ENCODE results near the gene ZNF329.

ZNF329 gene

DNA sequence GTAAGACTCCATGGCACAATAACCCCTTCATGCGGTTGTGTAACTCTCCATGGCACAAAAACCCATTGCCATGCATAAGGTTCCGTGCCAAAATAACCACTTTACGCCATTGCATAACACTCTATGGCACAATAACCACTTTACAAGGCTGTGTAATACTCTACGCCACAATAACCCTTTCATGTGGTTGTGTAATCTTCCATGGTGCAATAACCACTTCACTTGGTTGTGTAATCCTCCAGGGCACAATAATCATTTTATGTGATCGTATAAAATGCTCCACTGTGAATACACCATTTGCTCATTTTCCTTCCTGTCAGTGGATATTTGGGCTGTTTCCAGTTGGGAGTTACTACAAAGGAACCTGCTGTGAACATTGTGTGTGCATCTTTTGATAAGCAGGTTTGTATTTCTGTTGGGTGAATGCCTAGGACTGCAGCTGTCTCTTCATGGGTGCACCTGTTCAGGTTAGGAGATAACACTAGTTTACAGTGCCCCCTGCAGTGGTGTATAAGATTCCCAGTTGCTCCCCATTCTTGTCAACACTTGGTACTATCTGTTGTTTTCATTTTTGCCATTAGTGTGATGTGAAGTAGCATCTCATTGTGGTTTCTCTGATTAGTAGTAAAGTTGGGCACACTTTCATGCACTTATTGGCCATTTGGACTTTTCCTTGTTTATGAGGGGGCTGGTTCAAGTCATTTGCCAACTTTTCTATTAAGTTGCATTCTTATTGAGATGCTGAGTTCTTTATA lies 31.4 kb downstream of the ZNF329 start:
- no peak for DNase-seq

DNA sequence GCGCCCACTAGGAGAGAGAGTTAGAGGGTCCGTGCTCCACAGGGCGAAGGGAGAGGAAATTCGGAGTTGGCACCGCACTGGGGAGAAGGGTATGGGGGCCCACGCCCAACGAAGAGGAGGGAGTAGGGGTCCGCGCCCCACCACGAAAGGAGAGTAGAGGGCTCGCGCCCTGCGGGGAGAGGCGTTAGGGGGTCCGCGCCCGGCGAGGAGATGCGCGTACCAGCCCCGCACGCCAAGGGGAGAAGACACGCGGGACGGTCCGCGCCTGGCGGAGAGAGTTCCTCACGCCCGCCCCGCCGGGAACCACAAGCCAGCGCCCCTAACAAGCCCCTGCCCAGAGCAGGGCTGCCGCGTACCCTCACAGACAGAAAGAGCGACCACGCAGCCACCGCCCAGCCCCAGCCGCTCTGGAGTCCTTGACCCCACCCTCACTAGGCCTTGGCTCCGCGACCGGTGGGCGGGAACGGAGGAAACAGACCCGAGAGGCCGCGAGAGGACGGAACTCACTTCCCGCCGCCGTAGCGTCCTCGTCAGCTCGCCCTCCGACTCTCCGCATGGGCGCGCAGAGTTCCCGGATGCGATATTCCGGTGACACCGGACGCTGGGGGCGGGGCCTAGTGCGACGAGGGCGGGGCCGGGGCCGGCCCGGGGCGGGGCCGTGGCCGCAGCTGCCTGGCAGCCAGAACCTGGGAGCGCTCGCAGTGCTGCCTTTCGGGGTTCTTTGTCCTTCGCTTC lies 32.6 kb downstream of the ZNF329 start:
- no peak for DNase-seq

DNA sequence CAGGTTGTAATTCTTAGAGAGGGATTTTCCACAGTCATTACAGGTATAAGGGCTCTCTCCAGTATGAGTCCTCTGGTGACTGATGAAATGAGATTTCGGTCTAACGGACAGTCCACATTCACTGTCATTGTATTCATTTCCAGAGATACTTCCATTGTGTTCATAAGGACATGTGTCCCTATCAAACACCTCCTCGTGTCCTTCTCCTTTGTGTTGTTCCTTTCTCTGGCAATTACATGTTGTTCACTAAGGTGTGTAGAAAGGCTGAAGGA lies 42.1 kb downstream of the ZNF329 start:
- DNase-seq, result no peak

DNA sequence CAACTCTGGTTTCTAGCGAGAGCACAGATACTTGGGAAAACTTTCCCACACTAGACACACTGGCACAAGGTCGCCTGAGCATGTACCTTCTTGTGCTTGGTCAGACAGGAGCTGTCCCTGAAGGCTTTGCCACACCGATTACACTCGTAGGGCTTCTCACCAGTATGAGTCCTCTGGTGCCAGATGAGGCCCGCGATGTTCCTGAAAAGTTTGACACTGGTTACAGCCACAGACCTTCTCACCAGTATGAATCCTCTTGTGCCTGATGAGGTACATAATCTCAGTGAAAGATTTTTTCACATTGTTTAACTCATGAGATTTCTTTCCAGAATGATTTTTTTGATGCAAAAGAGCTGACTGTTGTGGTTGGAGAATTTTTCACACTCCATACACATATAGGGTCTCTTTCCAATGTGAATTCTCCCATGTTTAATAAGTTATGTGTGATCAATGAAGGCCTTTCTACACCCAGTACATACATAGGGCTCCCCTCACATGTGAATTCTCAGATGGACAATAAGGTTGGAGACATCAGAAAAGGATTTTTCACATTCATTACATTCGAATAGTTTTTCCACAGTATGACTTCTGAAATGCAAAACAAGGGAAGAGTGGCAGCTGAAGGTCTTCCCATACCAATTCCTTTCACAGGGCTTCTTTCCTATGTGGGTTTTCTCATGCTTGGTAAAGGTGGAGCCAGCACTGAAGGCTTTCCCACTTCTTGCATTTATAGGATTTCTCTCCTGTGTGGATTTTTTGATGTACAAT lies 42.6 kb downstream of the ZNF329 start:
- DNase-seq, result no peak

DNA sequence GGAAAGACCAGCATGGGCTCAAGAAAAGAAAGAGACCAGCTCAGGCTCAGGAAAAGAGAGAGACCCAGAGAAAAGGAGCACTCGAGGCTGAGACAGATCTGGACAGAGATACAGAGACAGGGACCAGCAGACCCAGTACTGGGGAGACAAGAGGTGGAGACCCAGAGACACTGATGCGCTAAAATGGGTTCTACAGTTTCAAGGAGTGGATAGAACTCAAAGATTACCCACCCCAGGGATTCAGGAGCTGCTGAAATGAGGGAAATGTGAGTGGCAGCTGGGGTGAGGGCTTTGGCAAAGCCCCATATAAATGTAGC lies 51.9 kb downstream of the ZNF329 start:
- no peak for DNase-seq

DNA sequence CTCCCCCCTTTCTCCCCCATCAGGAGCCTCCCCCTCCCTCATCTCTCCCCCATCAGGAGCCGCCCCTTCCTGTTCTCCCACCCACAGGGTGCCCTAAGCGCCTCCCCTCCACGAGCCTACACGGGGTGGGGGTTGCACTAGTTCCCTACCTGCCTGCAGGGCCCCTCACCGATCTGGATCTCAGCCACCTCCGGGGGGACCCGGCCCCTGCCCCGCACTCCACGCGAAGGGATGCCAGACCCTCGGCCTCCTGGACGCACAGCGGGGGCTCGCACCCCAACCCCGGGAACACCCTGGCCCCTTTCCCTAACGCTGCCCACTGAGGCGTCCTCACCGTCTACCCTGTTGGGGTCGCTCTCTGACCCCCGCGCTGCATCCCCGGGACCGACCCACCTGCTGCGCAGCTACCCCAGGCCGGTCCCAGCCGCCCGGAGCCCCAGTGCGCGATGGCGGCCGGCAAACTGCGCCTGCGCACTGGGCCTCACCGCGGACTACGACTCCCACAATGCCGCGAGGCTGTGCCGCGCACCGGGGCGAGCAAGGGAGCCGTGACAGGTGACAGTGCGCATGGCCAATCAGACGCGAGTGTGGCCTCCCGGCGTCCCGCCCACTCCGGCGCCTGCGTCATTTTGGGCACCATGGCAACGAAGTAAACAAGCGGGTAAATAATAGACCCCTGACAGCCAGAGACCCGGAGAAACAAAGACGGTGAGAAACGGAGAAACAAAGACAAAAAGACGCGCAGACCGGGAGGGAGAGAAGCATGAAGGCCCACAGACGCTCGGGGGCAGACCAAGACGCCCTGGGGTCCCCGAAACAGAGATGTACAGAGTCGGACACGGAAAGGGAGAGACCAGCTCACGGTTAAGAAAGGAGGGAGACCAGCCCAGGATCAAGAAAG lies 52.6 kb downstream of the ZNF329 start, which contains the start of gene ZSCAN18:
TSS of gene ZSCAN18 (minus strand) at position 451 of the 901 bp plus-strand sequence. CDS start 7,964 bp downstream, outside the sequence.
- peak; percentile 95 for DNase-seq

DNA sequence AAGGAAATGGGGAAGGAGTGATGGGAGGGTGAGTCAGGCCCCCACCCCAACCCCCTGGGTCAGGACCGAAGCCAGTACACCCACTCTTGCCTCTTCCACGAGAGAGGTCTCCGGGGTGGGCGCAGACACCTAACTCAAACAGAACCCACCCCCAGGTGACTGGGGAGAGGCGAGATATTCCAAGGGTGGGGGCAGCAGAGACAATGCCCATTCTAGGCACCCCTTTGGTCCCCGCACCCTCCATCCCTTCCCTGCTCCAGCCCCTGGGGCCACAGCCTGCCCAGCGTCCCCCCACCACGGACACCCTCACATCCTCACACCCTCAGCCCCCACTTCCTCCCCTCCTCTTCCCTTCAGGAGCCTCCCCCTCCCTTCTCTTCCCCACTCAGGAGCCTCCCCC lies 53.2 kb downstream of the ZNF329 start:
- DNase-seq, result no peak

DNA sequence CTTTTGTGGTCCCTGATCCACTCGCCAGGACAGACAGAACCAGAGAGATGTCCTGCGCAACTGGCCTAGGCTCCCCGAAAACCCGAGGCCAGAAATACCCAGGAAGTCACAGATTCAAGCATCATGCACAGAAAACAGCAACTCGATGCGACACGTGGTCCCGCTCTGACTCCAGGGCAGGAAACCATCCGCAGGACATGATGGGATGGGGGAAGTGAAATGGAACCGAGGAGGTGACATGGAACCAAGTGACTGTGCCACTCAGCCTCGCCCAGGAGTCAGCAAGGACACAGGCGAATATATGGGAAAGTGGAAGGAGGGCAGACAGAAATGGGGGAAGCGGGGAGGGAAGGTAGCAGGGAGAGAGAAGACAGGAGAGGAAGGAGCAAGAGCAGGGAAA lies 53.7 kb downstream of the ZNF329 start:
- no peak for DNase-seq

DNA sequence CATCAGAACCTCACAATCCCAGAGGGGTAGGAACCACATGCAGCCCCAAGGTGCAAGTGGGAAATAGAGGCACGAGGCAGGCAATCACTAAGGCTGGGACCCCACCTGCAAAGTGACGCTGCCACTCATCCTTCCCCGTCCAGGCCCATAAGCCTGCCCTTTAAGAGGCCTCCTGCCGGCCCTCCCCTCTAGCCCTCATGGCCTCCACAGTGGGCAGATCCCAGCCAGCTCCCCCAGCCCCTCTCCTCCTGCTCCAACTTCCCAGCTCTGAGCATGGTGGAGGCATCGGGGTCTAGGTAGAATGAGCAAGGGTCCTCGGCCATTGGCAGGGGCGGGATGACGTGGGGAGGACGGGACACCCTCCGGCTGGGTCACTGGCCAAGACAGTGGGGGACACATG lies 55.3 kb downstream of the ZNF329 start:
- DNase-seq, result no peak

DNA sequence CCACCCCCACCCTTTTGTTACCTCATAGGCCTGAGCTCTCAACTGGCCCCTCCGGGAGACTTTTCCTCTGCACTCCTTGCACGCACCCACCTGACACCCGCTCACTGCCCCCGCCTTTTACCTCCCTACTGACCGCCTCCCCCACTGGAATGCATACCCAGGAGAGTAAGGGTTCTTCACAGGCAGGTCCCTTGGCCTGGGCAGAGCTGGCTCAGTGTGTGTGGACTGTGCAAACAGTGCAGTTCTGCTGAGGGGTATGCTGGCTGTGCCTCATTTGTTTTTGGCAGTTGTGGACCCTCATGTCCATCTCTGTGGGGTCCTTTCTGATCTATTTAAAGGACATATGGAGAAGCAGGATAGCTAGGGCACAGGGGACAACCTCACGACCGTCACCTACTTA lies 57.5 kb downstream of the ZNF329 start:
- no peak for DNase-seq

DNA sequence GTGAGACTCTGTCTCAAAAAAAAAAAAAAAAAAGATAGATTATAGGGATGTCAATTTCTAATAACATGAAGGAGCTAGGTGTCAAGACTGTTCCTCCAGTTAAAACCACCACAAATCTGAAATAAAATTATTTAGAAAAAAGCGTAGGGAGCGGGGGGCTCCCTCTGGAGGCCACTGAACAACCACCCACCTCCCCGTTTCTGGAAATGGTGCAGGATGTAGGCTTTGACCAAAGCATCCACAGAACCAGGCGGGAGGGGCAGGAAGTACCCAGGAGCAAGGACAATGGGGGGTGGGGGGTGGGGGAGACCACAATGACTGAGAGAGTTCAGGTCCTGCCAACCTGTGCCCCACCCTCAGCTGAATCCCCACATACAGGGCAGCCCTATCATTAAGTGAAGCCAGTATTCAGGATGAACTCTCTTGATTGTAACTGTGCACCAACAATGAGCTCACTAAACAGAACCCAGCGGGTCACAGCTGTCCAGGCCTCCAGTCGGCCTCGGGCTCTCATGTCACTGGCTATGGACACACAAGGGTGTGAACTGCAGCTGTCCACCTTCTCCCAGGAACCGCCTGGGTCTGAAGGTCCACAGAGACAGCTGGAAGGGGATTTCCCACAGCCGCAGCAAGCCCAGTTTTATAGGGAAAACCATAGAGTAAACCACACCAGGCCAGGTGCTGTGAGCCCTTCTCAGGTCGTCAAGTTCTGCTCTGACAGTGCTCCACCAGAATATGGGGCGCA lies 59.2 kb downstream of the ZNF329 start:
- no peak for DNase-seq

DNA sequence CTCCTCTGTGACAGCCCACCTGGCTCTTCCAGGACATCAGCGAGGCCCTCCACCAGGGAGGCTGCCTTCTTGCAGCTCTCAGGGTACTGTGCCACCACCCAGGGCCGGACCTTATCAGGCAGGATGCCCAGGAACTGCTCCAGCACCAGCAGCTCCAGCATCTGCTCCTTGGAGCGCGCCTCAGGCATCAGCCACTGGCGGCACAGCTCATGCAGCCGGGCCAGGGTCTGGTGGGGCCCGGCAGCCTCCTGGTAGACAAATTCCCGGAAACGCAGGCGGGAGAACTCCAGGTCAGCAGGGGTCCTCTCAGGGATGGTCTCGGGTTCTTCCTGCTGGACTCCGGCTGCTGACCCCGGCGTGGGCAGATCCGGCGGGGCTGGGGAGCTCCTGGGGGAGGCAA lies 60.7 kb downstream of the ZNF329 start:
- DNase-seq, result no peak

DNA sequence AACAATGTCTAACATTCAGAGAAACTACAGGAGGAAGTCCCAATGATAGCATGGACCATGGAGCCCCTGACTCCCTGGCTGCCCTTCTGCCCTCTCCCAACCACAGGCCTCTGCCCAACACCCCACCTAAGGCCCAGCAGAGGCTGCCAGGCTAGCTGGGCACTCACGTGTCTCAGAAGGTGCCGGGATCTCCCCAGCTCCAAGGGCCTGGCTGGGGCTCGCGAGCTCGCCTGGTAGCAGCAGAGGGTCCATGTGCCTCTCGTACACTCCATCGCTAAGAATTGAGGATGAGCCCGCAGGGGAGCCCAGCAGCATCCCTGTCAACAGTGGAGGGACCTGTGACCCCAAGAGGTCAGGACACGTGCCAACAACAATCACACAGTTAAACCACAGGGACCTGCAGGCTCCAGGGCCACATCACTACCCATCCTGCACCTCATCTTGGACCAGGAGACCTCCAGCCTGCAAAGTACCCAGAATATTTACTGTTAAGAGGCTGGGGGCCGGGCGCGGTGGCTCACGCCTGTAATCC lies 62.0 kb downstream of the ZNF329 start:
- DNase-seq, result no peak

DNA sequence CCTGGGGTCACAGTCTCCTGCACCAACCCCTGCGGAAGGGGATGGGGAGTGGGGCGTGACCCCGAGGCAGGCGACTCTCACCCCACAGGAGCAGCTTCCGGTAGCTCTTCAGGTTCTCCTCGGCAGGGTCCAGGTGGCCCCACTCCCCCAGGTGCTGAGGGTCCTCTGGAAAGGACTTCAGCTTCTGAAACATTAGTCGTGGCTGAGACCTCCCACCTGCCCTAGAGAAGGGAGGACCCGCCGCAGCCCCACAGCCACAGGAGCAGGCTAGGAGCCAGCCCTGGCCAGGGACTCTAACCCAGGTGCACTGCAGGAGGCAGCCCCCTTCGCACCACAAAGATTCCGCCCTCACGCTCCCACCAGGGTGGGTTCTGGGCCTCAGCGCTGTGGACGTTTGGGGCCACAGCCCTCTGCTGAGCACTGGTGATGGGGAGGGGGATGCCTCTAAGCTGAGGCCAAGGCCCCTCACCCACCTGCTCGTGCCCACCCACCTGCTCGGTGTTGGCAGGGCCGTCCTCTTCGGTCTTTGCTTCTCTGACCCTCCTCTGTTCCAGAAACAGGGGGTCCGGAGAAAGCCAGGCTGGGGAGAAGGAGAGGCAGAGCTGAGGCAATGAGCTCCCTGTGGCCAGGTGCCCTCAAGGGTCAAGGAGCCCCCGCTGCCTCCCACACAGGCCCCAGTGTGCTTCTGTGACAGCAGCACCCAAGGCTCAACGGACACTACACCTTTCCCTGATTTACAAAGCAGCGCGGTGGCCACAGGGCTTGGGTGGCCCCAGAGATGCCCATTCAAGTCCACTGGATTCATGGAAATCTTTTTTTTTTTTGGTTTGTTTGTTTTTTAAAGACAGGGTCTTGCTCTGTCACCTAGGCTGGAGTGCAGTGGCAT lies 63.5 kb downstream of the ZNF329 start:
- DNase-seq, result no peak

DNA sequence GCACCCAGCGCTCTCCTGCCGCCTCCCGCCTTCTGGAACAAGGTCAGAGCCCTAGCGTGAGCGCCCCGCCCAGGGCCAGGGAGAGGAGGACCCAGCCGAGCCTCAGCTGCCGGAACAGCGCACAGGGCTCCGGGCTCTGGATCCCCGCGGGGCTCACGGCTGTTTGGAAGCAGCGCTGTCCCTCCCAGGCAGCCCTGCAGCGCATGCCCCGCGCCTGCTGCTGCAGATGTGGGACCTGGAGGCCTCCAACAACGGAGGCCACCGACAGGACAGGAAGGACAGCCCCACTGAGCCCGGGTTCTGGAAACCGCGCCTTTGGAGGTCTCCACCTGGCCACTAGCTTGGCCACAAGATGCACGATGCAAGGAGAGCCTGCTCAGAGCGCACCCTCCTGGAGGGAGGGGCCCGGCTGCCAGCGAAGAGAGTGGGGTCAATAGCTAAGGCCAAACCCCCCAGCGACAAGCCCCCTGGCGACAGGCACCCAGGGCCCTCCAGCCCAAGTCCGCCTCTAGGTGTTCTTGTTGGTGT lies 65.2 kb downstream of the ZNF329 start:
- no peak for DNase-seq

DNA sequence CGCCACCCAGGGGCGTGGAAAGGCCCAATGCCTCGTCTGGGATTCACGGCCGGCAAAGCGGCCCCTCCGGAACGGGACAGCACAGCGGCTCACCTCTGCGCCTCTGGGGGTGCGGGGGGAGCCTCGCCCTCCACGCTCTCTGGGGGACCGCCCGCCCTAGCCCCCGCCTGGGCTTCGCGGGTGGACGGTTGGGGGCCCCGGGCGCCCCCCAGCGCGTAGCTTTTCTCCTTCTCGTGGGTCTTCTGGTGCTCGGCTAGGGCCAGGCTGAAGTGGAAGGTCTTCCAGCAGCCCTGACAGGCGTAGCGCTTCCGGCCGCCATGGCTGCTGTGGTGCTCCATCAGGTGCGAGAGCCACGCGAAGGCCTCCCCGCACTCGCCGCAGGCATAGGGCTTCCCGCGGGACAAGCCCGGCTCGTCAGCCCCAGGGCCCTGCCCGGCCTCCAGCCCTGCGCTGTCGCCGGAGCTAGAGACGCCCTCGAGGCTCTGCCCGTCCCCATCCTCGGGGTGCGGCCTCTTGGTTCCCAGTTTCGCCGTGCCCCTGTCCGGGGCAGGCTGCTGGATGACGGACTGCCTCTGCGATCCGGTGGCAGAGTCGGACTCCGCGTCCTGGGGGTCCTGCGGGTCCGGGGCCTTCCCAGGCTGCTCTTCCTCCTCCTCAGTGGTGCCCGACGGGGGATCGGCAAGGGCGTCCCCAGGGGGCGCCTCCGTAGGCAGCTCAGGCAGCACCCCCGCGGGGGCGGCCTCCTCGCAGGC lies 65.8 kb downstream of the ZNF329 start:
- no peak for DNase-seq

DNA sequence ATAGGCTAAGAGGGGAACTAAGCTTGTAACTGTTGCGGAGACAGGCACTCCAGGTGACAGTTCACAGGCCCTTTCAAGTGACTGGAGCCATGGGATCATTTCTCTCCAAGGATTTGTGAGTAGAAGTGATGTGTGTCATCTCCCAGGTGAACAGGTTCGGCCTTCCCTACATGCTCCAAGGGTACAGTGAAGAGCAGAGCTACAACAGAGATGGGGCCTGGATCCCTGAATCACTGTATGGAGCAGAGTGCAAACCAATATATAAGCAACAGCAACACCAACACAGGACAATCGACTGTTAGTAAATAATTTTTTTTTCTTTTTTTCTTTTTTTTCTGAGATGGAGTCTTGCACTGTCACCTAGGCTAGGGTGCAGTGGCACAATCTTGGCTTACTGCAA lies 67.6 kb downstream of the ZNF329 start:
- no peak for DNase-seq

DNA sequence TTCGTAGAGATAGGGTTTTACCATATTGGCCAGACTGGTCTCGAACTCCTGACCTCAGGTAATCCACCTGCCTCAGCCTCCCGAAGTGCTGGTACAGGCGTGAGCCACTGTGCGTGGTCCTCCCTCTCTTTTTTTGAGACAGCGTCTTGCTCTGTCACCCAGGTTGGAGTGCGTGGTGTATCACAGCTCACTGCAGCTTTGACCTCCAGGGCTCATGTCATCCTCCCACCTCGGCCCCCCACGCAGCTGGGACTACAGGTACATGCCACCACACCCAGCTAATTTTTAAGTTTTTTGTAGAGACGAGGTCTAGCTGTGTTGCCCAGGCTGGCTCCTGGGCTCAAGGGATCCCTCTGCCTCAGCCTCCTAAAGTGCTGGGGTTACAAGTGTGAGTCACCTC lies 70.8 kb downstream of the ZNF329 start:
- no peak for DNase-seq
